GM21360 (cell line): Measurements from ENCODE around the gene SPACDR.
"Not testable (repeated sequence)": the region's sequence is repeated elsewhere in the genome, so short reads cannot be mapped to it uniquely, and the experiment has no call there.

ENCODE experiments used
- ATAC-seq: cut with Tn5 transposase; IDR thresholded peaks from one replicate; pipeline ENCODE4 v1.9.1; 2021; ENCODE audit warnings: mild to moderate bottlenecking, moderate library complexity; ENCODE audit not compliant: unreplicated experiment

The SPACDR gene, protein sequence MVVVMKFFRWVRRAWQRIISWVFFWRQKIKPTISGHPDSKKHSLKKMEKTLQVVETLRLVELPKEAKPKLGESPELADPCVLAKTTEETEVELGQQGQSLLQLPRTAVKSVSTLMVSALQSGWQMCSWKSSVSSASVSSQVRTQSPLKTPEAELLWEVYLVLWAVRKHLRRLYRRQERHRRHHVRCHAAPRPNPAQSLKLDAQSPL

DNA sequence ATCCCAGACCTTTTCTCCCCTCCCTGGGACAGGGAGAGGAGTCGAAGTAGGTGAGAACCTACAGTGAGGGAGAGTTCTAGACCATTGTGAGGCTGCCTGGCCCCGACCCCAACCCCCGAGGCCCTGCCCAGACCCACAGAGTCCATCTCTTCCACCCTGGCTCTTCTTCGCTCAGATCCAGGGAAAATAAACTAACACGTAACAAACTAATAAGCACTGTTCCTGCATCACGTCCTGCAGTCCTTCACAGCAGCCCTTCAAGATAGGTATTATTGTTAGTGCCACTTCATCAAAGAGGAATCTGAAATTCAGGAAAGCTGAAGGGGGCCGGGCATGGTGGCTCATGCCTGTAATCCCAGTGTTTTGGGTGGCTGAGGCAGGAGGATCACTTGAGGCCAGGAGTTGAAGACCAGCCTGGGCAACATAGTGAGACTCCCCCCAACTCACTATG, at the start of gene SPACDR:
Gene SPACDR (minus strand): TSS at position 51 of the 451 bp plus-strand sequence. CDS start 235 bp downstream, outside the sequence.
- ATAC-seq: no peak

DNA sequence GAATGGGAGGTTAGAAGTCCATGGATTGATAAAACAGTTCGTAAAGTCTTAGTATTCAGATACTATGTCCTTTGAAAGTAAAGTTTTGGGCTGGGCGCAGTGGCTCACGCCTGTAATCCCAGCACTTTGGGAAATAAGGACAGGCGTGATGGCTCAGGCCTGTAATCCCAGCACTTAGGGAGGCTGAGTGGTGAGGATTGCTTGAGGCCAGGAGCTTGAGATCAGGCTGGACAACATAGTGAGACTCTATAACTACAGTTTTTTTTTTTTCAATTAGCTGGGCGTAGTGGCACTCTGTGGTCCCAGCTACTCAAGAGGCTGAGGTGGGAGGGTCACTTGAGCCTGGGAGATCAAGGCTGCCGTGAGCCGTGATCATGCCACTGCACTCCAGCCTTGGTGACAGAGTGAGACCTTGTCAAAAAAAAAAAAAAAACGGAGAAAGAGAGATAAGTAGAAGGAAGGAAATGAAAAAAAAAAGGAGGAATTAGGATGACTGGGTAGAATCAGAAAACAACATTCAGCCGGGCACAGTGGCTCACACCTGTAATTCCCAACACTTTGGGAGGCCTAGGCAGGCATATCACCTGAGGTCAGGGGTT, 49.3 kb upstream of the SPACDR start:
- ATAC-seq: no peak

DNA sequence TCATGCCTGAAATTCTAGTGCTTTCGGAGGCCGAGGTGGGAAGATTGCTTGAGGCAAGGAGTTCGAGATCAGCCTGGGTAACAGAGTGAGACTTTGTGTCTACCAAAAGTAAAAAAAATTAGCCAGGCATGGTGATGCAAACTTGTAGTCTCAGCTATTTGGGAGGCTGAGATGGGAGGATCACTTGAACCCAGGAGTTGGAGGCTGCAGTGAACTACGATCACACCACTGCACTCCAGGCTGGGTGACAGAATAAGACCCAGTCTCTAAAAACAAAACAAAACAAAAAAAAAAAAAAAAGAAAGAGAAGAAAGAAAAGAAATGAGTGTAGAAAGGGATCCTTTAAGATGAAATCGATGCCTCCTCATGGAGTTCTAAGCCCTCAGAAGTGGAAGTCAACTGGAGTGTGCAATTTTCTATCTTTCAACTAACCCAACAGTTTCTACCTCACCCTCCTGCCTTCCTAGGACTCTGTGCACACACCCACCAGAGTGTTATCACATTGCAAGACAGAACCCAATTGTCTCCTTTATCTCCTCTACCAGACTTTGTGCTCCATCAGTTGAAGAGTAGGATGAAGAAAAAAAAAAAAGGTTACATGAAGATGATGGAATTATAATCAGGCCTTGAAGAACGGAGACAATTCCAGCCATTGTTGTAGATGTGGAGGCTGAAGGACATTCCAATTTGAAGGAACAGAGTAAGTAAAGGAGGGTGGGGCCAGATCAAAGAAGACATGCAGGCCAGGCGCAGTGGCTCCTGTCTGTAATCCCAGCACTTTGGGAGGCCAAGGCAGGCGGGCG, 46.6 kb upstream of the SPACDR start:
- ATAC-seq: no peak

DNA sequence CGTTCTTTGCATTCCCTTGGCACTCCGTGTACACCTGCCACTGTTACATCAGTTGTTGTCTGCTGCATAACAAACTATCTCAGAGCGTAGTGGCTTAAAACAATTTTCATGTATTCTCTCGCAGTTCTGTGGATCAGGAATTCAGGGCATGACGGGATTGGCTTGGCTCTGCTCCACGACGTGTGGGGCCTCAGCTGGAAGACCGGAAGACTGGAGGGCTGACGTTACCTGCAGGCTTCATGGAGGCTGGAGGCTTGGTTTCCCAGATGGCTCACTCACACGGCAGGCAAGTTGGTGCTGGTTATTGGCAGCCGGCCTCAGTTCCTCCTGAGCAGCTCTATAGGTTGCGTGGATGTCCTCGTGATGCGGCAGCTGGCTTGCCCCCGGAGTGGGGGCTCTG, 45.2 kb upstream of the SPACDR start:
- ATAC-seq: no peak

DNA sequence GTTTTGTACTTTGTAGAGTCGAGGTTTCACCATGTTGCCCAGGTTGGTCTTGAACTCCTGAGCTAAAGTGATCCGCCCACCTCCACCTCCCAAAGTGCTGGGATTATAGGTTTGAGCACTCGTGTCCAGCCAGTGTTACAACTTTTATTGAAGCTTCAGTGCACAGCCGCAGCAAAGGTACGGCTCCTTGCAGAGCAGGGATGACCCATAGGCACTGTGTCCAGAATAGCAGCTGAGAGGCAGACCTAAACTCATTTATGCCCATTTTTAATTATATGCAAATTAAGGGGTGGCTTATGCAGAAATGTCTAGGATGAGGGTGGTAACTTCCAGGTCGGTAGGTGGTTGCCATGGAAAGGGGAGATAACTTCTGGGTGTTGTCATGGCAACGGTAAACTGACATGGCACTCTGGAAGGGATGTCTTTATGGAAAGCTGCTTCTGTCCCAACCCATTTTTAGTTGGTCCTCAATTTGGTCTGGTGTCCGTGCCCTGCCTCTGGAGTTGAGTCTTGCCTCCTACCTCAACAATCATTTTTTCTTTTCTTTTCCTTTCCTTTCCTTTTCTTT, 42.4 kb upstream of the SPACDR start:
- ATAC-seq: no peak

DNA sequence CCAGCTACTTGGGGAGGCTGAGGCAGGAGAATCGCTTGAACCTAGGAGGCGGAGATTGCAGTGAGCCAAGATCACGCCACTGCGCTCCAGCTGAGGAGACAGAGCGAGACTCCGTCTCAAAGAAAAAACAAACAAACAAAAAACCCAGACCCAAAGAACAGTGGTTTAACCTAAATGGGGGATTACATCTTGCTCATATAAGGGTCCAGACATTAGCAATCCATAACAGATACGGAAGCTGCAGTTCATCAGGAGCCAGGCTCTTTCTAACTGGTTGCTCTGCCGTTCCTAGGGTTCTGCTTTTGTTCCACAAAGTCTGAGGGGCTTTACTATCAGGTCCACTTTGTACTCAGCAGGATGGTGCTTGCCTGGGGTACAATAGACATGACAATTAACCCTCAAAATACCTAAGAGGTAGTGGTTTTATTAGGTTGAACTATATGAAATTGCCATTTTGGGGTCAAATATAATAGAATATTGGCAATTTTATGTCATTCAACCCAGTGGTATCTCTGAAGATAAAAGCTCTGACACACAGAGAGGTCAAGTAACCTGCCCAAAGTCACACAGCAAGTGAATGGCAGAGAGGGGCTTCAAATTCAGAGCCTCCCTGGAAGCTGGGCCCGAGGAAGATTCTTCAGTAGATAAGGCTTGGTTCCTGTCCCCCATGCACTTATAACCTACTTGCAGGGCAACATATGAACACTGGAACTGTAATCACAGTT, 41.0 kb upstream of the SPACDR start:
- no peak for ATAC-seq

DNA sequence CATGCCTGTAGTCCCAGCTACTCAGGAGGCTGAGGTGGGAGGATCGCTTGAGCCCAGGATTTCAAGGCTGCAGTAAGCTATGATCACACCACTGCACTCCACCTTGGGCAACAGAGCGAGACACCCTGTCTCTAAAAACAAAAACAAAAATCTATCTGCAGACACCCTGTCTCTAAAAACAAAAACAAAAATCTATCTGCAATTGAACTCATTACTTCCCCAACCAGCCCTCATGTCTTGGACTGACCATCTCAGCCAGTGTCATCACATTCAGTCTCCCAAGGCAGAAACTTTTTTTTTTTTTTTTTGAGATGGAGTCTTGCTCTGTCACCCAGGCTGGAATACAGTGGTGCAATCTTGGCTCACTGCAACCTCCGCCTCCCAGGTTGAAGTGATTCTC, 40.0 kb upstream of the SPACDR start:
- ATAC-seq: not testable (repeated sequence)

DNA sequence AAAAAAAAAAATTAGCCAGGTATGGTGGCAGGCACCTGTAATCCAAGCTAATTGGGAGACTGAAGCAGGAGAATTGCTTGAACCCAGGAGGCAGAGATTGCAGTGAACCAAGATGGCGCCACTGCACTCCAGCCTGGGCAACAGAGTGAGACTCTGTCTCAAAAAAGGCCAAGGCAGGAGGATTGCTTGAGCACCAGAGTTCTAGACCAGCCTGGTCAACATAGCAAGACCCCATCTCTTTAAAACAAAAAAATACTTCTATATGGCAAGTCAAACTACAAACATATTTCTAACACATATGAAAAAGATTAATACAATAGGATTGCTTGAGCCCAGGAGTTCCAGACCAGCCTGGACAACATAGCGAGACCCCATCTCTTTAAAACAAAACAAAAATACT, 36.7 kb upstream of the SPACDR start:
- not testable (repeated sequence) for ATAC-seq

DNA sequence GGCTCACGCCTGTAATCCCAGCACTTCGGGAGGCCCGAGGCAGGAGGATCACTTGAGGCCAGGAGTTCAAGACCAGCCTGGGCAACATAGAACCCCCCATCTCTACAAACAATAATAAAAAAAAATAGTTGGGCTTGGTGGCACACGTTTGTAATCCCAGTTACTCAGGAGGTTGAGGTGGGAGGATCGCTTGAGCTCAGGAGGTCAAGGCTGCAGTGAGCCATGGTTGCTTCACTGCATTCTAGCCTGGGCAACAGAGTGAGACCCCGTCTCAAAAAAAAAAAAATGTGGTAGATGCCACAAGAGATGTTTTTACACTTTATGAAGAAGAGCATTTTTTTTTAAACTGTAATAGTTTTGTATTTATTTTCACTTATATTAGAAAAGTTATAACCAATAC, 32.4 kb upstream of the SPACDR start:
- no peak for ATAC-seq

DNA sequence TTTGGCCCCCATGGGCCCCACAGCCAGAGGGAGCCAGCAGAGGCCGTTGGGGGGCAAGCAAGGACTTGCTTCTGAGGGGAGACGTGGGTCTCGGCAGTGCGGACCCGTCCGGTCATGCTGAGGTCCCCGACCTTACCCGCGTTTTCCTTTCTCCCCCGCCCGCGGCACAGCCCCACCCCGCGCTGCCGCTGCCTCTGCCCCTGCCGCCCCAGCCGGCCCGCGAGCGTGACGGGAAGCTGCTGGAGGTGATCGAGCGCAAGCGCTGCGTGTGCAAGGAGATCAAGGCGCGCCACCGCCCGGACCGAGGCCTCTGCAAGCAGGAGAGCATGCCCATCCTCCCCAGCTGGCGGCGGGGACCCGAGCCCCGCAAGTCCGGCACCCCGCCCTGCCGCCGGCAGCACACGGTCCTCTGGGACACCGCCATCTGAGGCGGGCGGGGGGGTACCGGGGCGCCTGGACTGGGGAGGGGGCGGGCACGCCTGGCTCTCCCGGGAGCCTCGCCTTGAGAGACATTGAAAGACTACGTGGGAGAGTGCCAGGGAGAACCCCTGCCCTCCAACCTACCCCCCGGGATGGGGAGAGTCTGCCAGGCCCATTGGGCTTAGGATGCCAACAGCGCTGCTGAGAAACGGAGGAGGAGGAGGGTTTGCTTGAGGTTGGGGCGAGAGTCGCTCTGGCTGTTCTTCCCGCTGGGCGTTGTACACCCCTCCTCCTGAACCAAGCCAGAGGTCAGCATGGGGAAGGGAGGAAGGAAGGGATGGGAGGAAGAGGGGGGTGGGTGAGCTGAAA, 29.6 kb upstream of the SPACDR start:
- ATAC-seq: no peak

DNA sequence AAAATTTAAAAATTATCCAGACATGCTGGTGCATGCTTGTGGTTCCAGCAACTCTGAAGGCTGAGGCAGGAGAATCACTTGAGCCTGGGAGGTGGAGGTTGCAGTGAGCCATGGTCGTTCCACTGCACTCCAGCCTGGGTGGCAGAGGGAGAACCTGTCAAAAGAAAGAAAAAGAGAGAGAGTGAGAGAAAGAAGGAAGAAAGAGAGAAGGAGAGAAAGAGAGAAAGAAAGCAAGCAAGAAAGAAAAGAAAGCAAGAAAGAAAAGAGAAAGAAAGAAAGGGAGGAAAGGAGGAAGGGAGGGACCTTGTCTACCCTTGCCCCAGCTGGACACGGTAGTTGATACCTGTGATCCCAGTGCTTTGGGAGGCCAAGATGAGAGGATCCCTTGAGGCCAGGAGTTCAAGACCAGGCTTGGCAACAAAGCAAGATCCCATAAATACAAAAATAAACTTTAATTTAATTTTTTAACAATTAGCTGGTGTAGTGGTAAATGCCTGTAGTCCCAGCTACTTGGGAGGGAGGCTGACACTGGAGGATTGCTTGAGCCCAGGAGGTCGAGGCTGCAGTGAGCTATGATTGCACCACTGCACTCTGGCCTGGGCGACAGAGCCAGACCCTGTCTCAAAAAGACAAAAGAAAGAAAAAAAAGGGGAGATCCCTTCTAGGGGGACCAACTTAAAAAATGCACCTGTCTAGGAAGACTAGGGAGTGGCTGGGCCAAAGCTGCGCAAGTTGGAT, 28.8 kb upstream of the SPACDR start:
- no peak for ATAC-seq

DNA sequence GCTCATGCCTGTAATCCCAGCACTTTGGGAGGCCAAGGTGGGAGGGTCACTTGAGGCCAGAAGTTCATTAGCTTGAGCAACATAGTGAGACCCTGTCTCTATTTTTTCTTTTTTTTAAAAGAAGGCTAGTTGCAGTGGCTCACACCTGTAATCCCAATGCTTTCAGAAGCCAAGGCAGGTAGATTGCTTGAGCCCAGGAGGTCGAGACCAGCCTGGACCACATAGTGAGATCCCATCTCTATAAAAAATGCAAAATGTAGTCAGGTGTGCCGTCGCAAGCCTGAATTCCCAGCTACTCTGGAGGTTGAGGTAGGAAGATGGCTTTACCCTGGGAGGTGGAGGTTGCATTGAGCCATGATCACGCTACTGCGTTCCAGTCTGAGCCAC, 27.1 kb upstream of the SPACDR start:
- no peak for ATAC-seq

DNA sequence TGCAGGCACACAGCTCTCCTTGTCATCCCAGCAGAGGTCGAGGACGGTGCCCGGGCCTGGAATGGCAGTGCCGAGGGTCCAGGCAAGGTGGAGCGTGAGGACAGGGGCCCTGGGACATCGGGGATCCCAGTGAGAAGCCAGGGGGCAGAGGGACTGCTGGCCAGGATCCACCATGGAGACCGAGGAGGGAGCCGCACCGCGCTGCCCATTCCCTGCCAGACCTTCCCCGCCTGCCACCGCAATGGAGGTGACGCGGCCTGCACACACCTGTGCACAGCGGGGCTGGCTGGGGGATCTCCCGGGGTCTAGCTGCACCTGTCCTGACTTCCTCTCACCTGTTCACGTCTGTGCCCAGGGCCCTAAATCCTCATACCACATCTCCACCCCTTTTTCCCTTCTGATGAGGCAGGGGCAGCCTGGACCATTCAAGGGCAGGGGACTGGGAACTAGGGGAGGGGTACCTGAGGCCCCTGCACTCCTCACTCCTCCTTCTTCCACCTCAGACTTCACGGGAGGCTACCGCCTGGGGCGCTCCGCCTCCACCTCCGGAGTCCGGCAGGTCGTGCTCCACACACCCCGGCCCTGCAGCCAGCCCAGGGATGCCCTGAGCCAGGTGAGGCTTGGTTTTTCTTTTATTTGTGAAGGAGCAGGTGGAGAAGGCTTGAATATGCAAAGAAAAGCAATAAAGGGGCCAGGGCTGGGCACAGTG, 26.6 kb upstream of the SPACDR start:
- no peak for ATAC-seq

DNA sequence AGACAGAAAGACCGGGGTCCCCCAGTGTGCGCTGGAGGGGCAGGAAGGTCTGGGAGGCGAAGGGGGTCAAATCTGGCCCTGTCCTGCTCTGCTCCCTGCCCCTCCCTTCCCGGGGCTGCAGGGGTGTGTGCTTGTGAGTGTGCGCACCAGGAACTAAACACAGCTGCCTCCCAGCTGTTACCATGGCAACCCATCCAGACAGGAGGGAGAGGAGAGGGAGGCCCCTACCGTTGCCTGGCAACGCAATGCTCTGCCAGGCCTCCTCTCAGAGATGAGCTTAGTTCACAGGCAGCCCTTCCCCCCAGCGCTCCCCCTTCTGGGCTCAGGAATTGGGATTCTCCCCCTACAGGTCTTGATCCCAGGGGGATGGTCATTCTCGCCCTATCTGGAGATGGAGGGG, 25.8 kb upstream of the SPACDR start:
- no peak for ATAC-seq

DNA sequence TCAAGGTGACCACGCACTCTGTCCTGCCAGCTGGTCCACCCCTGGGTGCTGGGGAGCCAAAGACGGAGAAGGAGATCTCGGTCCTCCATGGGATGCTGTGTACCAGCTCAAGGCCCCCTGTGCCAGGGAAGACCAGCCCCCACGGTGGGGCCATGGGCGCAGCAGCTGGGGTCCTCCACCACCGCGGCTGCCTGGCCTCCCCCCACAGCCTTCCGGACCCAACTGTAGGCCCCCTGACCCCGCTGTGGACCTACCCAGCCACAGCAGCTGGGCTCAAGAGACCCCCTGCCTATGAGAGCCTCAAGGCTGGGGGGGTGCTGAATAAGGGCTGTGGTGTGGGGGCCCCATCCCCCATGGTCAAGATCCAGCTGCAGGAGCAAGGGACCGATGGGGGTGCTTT, 25.1 kb upstream of the SPACDR start:
- no peak for ATAC-seq

DNA sequence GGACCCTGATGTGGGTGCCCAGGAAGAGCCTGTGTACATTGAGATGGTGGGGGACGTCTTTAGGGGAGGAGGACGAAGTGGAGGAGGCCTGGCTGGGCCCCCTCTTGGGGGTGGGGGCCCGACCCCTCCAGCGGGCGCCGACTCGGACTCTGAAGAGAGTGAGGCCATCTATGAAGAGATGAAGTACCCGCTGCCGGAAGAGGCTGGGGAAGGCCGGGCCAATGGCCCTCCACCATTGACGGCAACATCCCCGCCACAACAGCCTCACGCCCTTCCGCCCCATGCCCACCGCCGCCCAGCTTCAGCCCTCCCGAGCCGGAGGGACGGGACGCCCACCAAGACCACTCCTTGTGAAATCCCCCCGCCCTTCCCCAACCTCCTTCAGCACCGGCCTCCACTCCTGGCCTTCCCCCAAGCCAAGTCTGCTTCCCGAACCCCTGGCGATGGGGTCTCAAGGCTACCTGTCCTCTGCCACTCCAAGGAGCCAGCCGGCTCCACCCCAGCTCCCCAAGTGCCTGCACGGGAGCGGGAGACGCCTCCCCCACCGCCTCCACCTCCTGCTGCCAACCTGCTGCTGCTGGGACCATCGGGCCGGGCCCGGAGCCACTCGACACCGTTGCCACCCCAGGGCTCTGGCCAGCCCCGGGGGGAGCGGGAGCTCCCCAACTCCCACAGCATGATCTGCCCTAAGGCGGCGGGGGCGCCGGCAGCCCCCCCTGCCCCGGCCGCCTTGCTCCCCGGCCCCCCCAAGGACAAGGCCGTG, 24.5 kb upstream of the SPACDR start:
- no peak for ATAC-seq

DNA sequence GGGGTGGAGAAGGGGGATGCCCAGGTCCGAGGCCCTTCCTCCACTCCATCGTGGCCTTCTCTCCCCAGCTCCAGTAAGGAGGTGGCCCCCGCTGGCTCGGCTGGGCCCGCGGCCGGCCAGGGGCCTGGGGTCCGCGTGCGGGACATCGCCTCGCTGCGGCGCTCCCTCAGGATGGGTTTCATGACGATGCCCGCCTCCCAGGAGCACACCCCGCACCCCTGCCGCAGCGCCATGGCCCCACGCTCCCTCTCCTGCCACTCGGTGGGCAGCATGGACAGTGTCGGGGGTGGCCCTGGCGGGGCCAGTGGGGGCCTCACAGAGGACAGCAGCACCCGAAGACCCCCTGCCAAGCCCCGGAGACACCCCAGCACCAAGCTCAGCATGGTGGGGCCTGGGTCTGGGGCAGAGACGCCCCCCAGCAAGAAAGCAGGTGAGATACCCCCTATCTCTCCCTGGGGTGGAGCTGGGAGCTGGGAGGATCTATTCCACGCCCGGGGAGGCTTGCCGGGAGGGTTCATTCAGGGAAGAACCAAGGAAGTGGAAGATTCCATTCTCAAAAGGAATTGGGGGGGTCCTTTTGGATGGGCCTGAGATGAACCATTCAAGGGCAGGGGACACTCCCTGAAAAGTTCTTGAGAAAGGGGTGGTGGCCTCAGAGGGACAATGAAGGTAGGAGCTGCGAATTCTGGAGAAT, 22.8 kb upstream of the SPACDR start:
- no peak for ATAC-seq
